ENCODE data around the gene C3orf85.

C3orf85 gene

GRCh38 chr3:109154979-109155378 is 18.5 kb downstream of the C3orf85 start:
- Histone ChIP-seq H3K36me3 (ENCODE audit: control insufficient read depth, insufficient read depth, low read length) (no peaks in the 10 kb centered on the region), H3K4me1 (ENCODE audit: control insufficient read depth, insufficient read depth, low read length) (no peaks in the 10 kb centered on the region), H3K27me3 (ENCODE audit: control insufficient read depth, insufficient read depth, low read length) (no peaks in the 10 kb centered on the region), H3K9me3 (ENCODE audit: control insufficient read depth, insufficient read depth, low read length) (no peaks in the 10 kb centered on the region), H3K9ac (ENCODE audit: low read depth, low read length) (no peak overlapping the region), H3K4me3 (ENCODE audit: low read depth, low read length) (no peak overlapping the region)

DNA sequence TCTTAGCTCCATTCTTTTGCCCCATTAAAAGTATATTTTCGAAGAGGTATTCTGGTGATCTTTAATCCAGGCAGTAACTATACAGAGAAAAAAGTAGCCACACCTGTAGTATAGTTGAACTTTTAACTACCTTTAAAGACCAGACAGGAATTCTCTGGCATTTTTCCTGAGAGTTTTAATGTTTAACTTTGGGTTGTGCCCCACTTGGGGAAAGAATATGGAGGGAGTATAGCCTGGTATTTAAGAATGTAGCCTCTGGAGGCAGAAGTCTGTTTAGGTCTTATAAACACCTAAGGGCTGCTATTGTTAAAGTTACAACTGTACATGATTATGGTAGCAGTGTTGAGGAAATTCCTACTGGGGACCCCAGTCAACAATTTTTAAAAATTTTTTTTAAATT is 19.3 kb downstream of the C3orf85 start:
- H3K27me3 ChIP-seq (ENCODE audit: control insufficient read depth, insufficient read depth, low read length) = no peaks in the 10 kb centered on the region
- no peaks in the 10 kb centered on the region for H3K4me1 ChIP-seq (ENCODE audit: control insufficient read depth, insufficient read depth, low read length)
- H3K9me3 ChIP-seq (ENCODE audit: control insufficient read depth, insufficient read depth, low read length) = no peaks in the 10 kb centered on the region
- no peak overlapping the region for H3K9ac ChIP-seq (ENCODE audit: low read depth, low read length)
- no peak overlapping the region for H3K4me3 ChIP-seq (ENCODE audit: low read depth, low read length)
- H3K36me3 ChIP-seq (ENCODE audit: control insufficient read depth, insufficient read depth, low read length) = no peaks in the 10 kb centered on the region

DNA sequence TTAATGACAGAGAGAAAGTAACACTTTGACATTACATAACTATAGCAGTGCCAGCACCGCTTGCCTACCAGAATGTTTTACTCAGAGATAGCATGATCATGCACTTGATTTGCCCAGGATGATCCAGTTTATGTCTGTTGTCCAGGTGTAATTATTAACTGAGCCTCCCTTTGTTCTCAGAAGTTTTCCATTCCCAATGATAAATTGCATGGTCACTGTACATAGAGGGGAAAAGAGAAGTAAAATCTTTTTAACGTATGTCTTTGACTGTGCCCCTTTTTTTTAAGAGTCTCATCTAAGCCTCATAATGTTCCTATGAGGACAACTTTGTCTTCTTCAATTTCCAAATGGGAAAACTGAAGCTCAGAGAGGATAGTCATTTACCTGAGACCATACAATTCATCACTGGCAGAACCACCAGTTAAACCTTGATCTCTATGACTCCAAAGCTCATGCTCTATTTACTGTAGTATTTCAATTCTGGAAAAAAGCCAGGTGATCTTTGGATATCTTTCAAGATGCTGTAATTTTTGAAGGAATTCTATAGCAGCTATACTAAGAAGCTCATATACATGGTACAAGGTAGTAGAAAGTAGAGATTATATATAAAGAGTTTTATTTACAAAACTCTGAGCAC is 25.1 kb downstream of the C3orf85 start:
- Histone ChIP-seq H3K4me1 (ENCODE audit: control insufficient read depth, insufficient read depth, low read length) (no peaks in the 10 kb centered on the region), H3K36me3 (ENCODE audit: control insufficient read depth, insufficient read depth, low read length) (no peaks in the 10 kb centered on the region), H3K27me3 (ENCODE audit: control insufficient read depth, insufficient read depth, low read length) (no peaks in the 10 kb centered on the region), H3K4me3 (ENCODE audit: low read depth, low read length) (no peak overlapping the region), H3K9ac (ENCODE audit: low read depth, low read length) (no peak overlapping the region), H3K9me3 (ENCODE audit: control insufficient read depth, insufficient read depth, low read length) (no peaks in the 10 kb centered on the region)

DNA sequence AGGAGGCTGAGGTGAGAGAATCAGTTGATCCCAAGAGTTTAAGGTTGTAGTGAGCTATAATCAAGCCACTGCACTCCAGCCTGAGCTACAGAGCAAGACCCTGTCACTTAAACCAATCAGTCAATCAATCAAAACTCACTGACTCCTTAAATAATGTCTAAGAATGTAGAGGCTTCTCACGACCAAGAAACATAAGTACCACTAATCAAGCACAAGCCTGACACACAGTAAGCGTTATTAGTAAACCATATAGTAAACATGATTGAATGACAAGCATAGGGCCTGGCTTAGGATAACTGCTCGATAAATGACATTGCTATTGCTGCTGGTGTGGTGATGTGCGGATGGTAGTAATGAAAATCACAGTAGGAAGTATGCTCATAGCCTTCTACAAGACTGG is 29.4 kb downstream of the C3orf85 start:
- no peaks in the 10 kb centered on the region for H3K36me3 ChIP-seq (ENCODE audit: control insufficient read depth, insufficient read depth, low read length)
- no peak overlapping the region for H3K9ac ChIP-seq (ENCODE audit: low read depth, low read length)
- no peaks in the 10 kb centered on the region for H3K9me3 ChIP-seq (ENCODE audit: control insufficient read depth, insufficient read depth, low read length)
- H3K27me3 ChIP-seq (ENCODE audit: control insufficient read depth, insufficient read depth, low read length) = no peaks in the 10 kb centered on the region
- no peaks in the 10 kb centered on the region for H3K4me1 ChIP-seq (ENCODE audit: control insufficient read depth, insufficient read depth, low read length)
- no peak overlapping the region for H3K4me3 ChIP-seq (ENCODE audit: low read depth, low read length)

DNA sequence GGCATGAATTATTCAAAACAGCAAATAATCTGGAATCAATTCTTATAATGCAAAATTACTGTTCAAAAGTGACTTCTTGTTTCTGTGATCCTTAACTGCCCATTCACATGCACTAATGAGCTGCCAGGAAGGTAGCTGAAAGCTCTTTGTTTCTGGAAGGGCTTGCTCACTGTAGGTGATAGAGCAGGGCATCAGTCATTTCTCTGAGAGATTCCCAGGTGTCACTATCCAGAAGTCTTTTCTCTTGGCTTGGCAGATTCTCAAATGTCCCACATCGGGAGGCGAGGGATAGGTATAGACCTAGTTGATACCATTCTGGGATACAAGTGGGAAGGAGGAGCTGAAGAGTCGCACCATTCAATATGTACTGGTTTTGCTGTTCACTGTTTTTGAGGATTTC is 35.0 kb downstream of the C3orf85 start:
- Histone ChIP-seq H3K4me1 (ENCODE audit: control insufficient read depth, insufficient read depth, low read length) (no peaks in the 10 kb centered on the region), H3K4me3 (ENCODE audit: low read depth, low read length) (no peak overlapping the region), H3K9ac (ENCODE audit: low read depth, low read length) (no peak overlapping the region), H3K27me3 (ENCODE audit: control insufficient read depth, insufficient read depth, low read length) (no peaks in the 10 kb centered on the region), H3K9me3 (ENCODE audit: control insufficient read depth, insufficient read depth, low read length) (no peaks in the 10 kb centered on the region), H3K36me3 (ENCODE audit: control insufficient read depth, insufficient read depth, low read length) (no peaks in the 10 kb centered on the region)

DNA sequence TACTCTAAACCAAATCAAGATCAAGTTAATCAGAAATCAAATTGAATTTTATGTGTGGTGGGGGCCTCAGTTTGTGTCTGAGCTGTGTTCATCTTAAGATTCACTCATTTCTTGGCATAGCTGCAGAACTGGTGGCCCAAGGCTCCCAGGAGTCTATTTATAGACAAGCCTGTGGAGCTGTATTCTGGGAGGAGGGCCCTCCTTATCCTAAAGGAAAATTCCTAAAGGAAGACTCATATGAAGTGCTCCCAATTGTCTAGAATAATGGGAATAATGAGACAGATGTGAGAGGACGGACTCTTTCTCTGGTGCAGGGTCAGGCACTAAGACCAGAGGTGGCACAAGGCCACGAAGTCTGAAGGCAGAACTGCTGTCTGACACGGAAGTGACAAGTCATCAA is 38.9 kb downstream of the C3orf85 start:
- Histone ChIP-seq H3K9me3 (ENCODE audit: control insufficient read depth, insufficient read depth, low read length) (no peaks in the 10 kb centered on the region), H3K4me3 (ENCODE audit: low read depth, low read length) (no peak overlapping the region), H3K36me3 (ENCODE audit: control insufficient read depth, insufficient read depth, low read length) (no peaks in the 10 kb centered on the region), H3K4me1 (ENCODE audit: control insufficient read depth, insufficient read depth, low read length) (no peaks in the 10 kb centered on the region), H3K9ac (ENCODE audit: low read depth, low read length) (no peak overlapping the region), H3K27me3 (ENCODE audit: control insufficient read depth, insufficient read depth, low read length) (no peaks in the 10 kb centered on the region)

DNA sequence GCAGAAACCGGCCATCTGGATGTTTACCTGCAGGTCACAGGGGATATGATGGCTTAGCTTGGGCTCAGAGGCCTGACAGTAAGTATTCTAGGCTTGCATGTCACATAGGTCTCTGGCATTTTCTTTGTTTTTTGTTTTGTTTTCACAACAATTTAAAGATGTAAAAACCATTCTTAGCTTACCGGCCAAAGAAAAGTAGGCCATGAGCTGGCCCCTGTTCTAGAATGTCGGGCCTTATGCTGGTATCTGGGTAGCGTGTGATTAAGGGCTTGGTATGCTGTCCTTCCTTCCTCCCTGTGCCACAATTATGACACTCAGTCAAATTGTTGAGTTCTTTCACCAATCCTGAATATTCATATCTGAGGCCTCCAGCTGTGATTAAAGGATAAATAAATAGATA is 40.2 kb downstream of the C3orf85 start:
- Histone ChIP-seq H3K4me3 (ENCODE audit: low read depth, low read length) (no peak overlapping the region), H3K36me3 (ENCODE audit: control insufficient read depth, insufficient read depth, low read length) (no peaks in the 10 kb centered on the region), H3K9ac (ENCODE audit: low read depth, low read length) (no peak overlapping the region), H3K27me3 (ENCODE audit: control insufficient read depth, insufficient read depth, low read length) (no peaks in the 10 kb centered on the region), H3K4me1 (ENCODE audit: control insufficient read depth, insufficient read depth, low read length) (no peaks in the 10 kb centered on the region), H3K9me3 (ENCODE audit: control insufficient read depth, insufficient read depth, low read length) (no peaks in the 10 kb centered on the region)

DNA sequence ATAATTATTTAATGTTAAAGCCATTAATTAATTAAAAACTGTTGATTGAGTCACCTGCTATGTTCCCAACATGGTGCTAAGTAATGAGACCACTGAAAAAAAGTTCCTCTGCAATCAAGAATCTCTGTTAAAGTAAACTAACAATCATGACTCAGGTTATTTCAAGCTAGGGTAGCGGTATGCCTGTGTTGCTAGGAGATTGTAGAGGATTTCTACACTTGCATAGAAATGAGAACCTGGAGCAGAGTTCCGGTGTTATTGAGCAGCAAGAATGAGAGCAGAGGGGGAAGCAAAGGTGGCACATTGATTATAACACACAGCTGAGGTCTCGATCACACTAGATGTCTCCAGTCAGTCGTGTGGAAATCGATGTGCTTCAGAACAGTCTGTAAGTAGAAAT is 41.4 kb downstream of the C3orf85 start:
- H3K36me3 ChIP-seq (ENCODE audit: control insufficient read depth, insufficient read depth, low read length) = no peaks in the 10 kb centered on the region
- H3K27me3 ChIP-seq (ENCODE audit: control insufficient read depth, insufficient read depth, low read length) = no peaks in the 10 kb centered on the region
- H3K9me3 ChIP-seq (ENCODE audit: control insufficient read depth, insufficient read depth, low read length) = no peaks in the 10 kb centered on the region
- H3K4me3 ChIP-seq (ENCODE audit: low read depth, low read length) = no peak overlapping the region
- H3K4me1 ChIP-seq (ENCODE audit: control insufficient read depth, insufficient read depth, low read length) = no peaks in the 10 kb centered on the region
- H3K9ac ChIP-seq (ENCODE audit: low read depth, low read length) = no peak overlapping the region

GRCh38 chr3:109178708-109179107 is 42.2 kb downstream of the C3orf85 start:
- Histone ChIP-seq H3K4me3 (ENCODE audit: low read depth, low read length) (no peak overlapping the region), H3K36me3 (ENCODE audit: control insufficient read depth, insufficient read depth, low read length) (no peaks in the 10 kb centered on the region), H3K9ac (ENCODE audit: low read depth, low read length) (no peak overlapping the region), H3K9me3 (ENCODE audit: control insufficient read depth, insufficient read depth, low read length) (no peaks in the 10 kb centered on the region), H3K4me1 (ENCODE audit: control insufficient read depth, insufficient read depth, low read length) (no peaks in the 10 kb centered on the region), H3K27me3 (ENCODE audit: control insufficient read depth, insufficient read depth, low read length) (no peaks in the 10 kb centered on the region)

DNA sequence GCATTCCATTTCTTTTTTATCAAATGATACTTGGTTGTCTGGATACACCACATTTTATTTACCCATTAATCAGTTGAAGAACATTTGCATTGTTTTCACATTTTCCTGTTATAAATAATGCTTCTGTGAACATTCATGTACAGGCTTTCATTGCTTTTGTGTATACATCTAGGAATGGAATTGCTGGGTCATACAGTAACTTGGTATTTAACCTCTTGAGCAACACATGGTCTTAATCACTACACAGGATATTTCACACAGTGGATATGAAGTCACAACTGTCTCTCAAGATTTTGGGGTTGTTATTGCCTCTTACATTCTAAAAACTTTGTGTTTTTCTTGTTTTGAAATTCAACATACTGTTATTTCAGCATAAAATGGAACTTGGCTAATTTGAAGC is 48.2 kb downstream of the C3orf85 start:
- no peaks in the 10 kb centered on the region for H3K9me3 ChIP-seq (ENCODE audit: control insufficient read depth, insufficient read depth, low read length)
- peaks cover 3% of the 10 kb centered on the region for H3K4me1 ChIP-seq (ENCODE audit: control insufficient read depth, insufficient read depth, low read length)
- H3K4me3 ChIP-seq (ENCODE audit: low read depth, low read length) = no peak overlapping the region

GRCh38 chr3:109187390-109187789 is 50.9 kb downstream of the C3orf85 start:
- Histone ChIP-seq H3K27me3 (ENCODE audit: control insufficient read depth, insufficient read depth, low read length) (no peaks in the 10 kb centered on the region), H3K36me3 (ENCODE audit: control insufficient read depth, insufficient read depth, low read length) (no peaks in the 10 kb centered on the region), H3K4me3 (ENCODE audit: low read depth, low read length) (no peak overlapping the region), H3K9ac (ENCODE audit: low read depth, low read length) (no peak overlapping the region), H3K4me1 (ENCODE audit: control insufficient read depth, insufficient read depth, low read length) (peaks cover 8% of the 10 kb centered on the region), H3K9me3 (ENCODE audit: control insufficient read depth, insufficient read depth, low read length) (no peaks in the 10 kb centered on the region)

More for the DNA sequence above, 48.2 kb downstream of the C3orf85 start:
- Histone ChIP-seq H3K9ac (ENCODE audit: low read depth, low read length) (no peak overlapping the region), H3K36me3 (ENCODE audit: control insufficient read depth, insufficient read depth, low read length) (no peaks in the 10 kb centered on the region), H3K27me3 (ENCODE audit: control insufficient read depth, insufficient read depth, low read length) (no peaks in the 10 kb centered on the region)

DNA sequence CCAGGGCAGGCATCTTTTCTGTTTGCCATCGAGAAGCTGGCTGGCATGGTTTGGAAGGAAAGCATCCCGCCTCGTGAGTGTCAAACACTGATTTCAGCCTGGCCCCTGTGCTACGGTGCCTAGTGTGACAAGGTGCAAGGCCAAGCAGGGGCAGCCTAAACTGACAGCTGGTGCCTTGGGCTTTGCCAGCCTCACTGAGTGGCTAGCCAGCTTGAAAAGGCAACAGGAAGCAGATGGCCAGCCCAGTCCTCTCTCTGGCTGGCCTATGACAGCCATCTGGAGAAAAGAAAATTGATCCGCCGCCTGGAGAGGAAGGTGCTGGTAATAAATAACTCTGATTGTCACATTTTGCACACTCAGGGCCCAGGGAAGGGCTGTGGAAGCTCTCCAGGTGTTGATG is 52.2 kb downstream of the C3orf85 start:
- no peaks in the 10 kb centered on the region for H3K9me3 ChIP-seq (ENCODE audit: control insufficient read depth, insufficient read depth, low read length)
- H3K4me3 ChIP-seq (ENCODE audit: low read depth, low read length) = no peak overlapping the region
- no peak overlapping the region for H3K9ac ChIP-seq (ENCODE audit: low read depth, low read length)
- peaks cover 8% of the 10 kb centered on the region for H3K4me1 ChIP-seq (ENCODE audit: control insufficient read depth, insufficient read depth, low read length)
- no peaks in the 10 kb centered on the region for H3K36me3 ChIP-seq (ENCODE audit: control insufficient read depth, insufficient read depth, low read length)
- H3K27me3 ChIP-seq (ENCODE audit: control insufficient read depth, insufficient read depth, low read length) = no peaks in the 10 kb centered on the region

Data from iPS-15b (cell line).